Stimulated activated CD4-positive, alpha-beta T cell treated with anti-CD3 and anti-CD28 coated beads, Interleukin-4, amount 100 ng/mL, for 1 hour (primary cell): ENCODE results near the gene SNX3.
A peak's percentile ranks its signal among the peaks of the same experiment; 100 is the strongest.
"Not testable (repeated sequence)": the region's sequence is repeated elsewhere in the genome, so short reads cannot be mapped to it uniquely, and the experiment has no call there.

Experiments
- DNase-seq: peaks from one replicate; pipeline ENCODE4 v3.0.0-alpha.2; 2020

SNX3 gene

GRCh38 chr6:108260126-108260808 lies 573 bp downstream of the SNX3 start:
- DNase-seq, result peak; percentile 20

GRCh38 chr6:108254433-108255410 lies 6.1 kb downstream of the SNX3 start:
- no peak for DNase-seq

- no peak for DNase-seq
These were observed 7.6 kb downstream of the SNX3 start for GRCh38 chr6:108253241-108253640.

- DNase-seq, result no peak
These were observed 8.8 kb downstream of the SNX3 start for GRCh38 chr6:108252055-108252454.

- DNase-seq, result no peak
These were observed 9.6 kb downstream of the SNX3 start for GRCh38 chr6:108251252-108251651.

GRCh38 chr6:108250240-108250866 lies 10.5 kb downstream of the SNX3 start:
- no peak for DNase-seq

- no peak for DNase-seq
These were observed 12.8 kb downstream of the SNX3 start for GRCh38 chr6:108247965-108248536.

- DNase-seq, result not testable (repeated sequence)
These were observed 15.7 kb downstream of the SNX3 start for GRCh38 chr6:108245095-108245494.

- no peak for DNase-seq
These were observed 17.0 kb downstream of the SNX3 start for GRCh38 chr6:108243836-108244235.

GRCh38 chr6:108242721-108243120 lies 18.1 kb downstream of the SNX3 start:
- no peak for DNase-seq

- DNase-seq, result no peak
These were observed 18.6 kb downstream of the SNX3 start for GRCh38 chr6:108242259-108242658.

- no peak for DNase-seq
These were observed 22.5 kb downstream of the SNX3 start for GRCh38 chr6:108238322-108238721.

- no peak for DNase-seq
These were observed 24.0 kb downstream of the SNX3 start for GRCh38 chr6:108236791-108237190.

GRCh38 chr6:108235127-108235526 lies 25.7 kb downstream of the SNX3 start:
- no peak for DNase-seq

- no peak for DNase-seq
These were observed 32.4 kb downstream of the SNX3 start for GRCh38 chr6:108228416-108228815.

GRCh38 chr6:108227290-108227689 lies 33.5 kb downstream of the SNX3 start:
- DNase-seq, result no peak

GRCh38 chr6:108222504-108222903 lies 38.3 kb downstream of the SNX3 start:
- DNase-seq, result no peak

GRCh38 chr6:108222064-108222463 lies 38.8 kb downstream of the SNX3 start:
- DNase-seq, result no peak

GRCh38 chr6:108211671-108212070 lies 49.2 kb downstream of the SNX3 start:
- no peak for DNase-seq

- no peak for DNase-seq
These were observed 50.3 kb downstream of the SNX3 start for GRCh38 chr6:108210556-108210955.

- DNase-seq, result no peak
These were observed 51.1 kb downstream of the SNX3 start for GRCh38 chr6:108209738-108210137.

- no peak for DNase-seq
These were observed 53.8 kb downstream of the SNX3 start for GRCh38 chr6:108207013-108207412.
